Diencephalon (tissue), 1 donor: Measurements from ENCODE around the gene SLC22A14. TPM values are rescaled to one million over a fixed set of nuclear protein-coding genes. Genes with fewer than 3 reads are reported as not detected.

Source experiments
- small RNA-seq: library from RNA; depleted of rRNA; stranded (forward); fragments of <200 nt; gene quantifications from one replicate; pipeline ENCODE3, GENCODE V24; 2014
- total RNA-seq: library from RNA; depleted of rRNA; stranded (reverse); fragments of >200 nt; gene quantifications from one replicate; pipeline ENCODE4 v1.2.3, GENCODE V29; 2014

The SLC22A14 gene, protein sequence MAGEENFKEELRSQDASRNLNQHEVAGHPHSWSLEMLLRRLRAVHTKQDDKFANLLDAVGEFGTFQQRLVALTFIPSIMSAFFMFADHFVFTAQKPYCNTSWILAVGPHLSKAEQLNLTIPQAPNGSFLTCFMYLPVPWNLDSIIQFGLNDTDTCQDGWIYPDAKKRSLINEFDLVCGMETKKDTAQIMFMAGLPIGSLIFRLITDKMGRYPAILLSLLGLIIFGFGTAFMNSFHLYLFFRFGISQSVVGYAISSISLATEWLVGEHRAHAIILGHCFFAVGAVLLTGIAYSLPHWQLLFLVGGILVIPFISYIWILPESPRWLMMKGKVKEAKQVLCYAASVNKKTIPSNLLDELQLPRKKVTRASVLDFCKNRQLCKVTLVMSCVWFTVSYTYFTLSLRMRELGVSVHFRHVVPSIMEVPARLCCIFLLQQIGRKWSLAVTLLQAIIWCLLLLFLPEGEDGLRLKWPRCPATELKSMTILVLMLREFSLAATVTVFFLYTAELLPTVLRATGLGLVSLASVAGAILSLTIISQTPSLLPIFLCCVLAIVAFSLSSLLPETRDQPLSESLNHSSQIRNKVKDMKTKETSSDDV
- total RNA-seq = 0.69 TPM

DNA sequence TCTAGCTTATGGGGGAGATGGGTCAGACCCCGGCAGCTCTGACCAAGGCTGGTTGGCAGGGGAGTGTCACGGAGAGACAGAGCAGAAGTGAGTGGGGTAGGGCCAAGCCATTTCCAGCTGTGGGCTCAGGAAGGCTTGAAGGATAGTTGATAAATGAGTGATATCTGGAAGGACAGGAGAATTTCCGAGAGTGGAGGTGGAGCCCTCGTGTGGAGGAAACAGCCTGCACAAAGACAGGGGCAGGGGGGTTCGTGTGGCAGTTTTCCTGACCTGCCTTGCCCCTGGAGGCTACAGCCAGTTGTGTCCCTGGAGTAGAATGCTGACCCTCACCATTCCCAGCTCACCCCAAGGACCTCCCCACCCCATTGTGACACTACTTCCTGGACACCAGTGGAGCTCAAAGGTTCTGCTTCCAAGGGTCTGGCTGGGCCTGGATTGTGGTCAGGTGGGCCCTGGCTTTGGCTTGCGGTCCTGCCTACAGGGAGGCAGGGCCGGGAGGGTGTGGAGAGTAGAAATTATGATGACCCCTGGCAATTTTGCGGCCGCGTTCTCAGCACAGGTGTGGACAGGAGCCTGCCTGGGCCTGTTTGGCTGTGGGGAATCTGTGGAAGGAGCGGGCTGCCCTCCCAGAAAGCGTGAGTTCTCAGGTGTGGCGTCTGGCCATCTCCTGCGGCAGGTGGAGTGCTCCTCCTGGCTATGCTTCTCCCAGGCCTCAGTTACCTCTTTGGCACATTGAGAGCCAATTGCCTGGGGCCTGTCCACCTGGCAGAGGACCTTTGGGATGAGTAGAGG lies at the start of gene SLC22A14:
Gene SLC22A14 (plus strand): TSS at position 400 of the 792 bp plus-strand sequence. CDS start 23,733 bp downstream, outside the sequence.

DNA sequence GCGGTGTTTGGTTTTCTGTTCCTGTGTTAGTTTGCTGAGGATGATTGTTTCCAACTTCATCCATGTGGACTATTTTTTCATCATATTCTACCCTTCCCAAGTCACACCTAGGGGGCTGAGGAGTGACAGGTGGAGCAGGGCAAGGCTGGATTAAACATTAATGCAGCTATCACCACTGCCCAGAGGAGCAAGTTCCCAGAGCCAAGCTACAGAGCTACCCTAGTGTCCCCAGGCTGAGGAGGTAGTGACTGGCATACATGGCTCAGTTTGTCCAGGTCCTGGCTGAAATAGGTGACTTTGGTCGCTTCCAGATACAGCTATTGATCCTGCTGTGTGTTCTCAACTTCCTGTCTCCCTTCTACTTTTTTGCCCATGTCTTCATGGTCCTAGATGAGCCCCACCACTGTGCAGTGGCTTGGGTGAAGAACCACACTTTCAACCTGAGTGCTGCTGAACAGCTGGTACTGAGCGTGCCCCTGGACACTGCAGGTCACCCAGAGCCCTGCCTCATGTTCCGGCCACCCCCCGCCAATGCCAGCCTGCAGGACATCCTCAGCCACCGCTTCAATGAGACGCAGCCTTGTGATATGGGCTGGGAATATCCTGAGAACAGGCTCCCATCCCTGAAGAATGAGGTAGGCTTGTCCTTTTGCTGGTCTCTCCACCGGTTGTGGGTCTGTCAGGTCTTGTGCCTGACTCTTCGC lies 16.3 kb upstream of the SLC22A14 start, which contains the start of gene SLC22A13:
Gene SLC22A13 (plus strand): TSS at position 209 of the 704 bp plus-strand sequence. CDS start 49 bp downstream, at position 258.

DNA sequence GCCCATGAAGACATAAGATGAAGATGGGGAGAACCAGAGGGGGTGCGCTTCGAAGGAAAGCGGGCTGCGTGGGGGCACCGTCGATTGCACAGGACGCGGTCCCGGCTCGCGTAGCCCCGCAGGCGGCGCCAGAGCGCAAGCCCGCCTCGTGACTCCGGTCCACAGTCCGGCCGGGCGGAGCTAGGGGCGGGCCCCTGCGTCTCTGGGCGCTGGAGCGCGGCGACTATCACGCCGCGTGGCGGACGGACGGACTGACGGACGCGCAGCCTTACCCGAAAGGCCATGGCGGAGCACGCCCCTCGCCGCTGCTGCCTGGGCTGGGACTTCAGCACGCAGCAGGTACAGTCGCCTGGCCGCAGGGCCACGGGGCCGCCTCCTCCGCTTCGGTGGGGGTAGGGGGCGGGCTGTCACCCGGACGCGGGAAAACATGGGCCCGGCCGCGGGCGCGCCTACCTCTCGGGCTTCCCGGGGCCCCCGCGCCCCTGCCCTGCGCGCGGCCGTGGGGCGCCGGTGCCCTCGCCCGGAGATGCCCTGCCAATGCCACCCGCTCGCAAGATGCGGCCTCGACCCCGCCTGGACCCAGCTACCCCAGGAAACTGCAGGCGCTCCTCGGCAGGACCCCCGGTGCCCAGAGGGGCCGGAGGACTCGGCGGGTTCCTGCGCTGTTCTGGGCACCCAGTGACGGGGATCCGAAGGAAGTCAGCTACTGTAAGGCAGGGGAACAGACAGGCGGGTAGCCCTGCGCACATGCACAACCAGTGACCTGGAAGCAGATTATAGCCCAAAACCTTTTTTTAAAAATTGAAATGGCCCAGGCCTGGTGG lies 64.7 kb downstream of the SLC22A14 start, which contains the start of gene XYLB:
Gene XYLB (plus strand): TSS at position 199 of the 824 bp plus-strand sequence. CDS start 84 bp downstream, at position 283.

Small RNA genes lying within 50 kb of the gene (small RNA-seq; reads per million reads assigned to genes)
- not detected for gene RNU6-235P

Other genes starting within 250 kb of the SLC22A14 start
- gene DLEC1, start 243.1 kb upstream of the SLC22A14 start, total RNA-seq = 3.0 TPM
- gene ACAA1, start 145.2 kb upstream of the SLC22A14 start, total RNA-seq = 34.8 TPM
- 3.2 TPM for gene MYD88, start 143.6 kb upstream of the SLC22A14 start, total RNA-seq
- 52.4 TPM for gene OXSR1, start 116.8 kb upstream of the SLC22A14 start, total RNA-seq
- 0.69 TPM for gene SLC22A13, start 16.5 kb upstream of the SLC22A14 start, total RNA-seq
- gene XYLB, start 64.5 kb downstream of the SLC22A14 start, total RNA-seq = 6.5 TPM
- gene ACVR2B, start 171.6 kb downstream of the SLC22A14 start, total RNA-seq = 43.6 TPM
- gene EXOG, start 214.0 kb downstream of the SLC22A14 start, total RNA-seq = 22.1 TPM